BLaER1 treated with 17β-estradiol and CSF1 and Interleukin-3, amounts not matched to agents 10 nM and 100 nM (cell line): ENCODE results near the gene KRT76.

ENCODE experiments used
- H3K27ac ChIP-seq, 11 experiments: shearing (Covaris generic); formaldehyde crosslinking; 2 replicates each; pipeline ENCODE4 v1.8.1; 2022
- H3K27me3 ChIP-seq, 11 experiments: shearing (Covaris generic); formaldehyde crosslinking; 2 replicates each; pipeline ENCODE4 v1.8.1; 2022
- H3K36me3 ChIP-seq, 11 experiments: shearing (Covaris generic); formaldehyde crosslinking; 2 replicates each; pipeline ENCODE4 v1.8.1; 2022
- H3K4me1 ChIP-seq, 10 experiments: shearing (Covaris generic); formaldehyde crosslinking; 2 replicates each; pipeline ENCODE4 v1.8.1; 2022
- H3K4me2 ChIP-seq, 11 experiments: shearing (Covaris generic); formaldehyde crosslinking; 2 replicates each; pipeline ENCODE4 v1.8.1; 2022
- H3K4me3 ChIP-seq, 10 experiments: shearing (Covaris generic); formaldehyde crosslinking; 2 replicates each; pipeline ENCODE4 v1.8.1; 2022
- H3K9ac ChIP-seq, 11 experiments: shearing (Covaris generic); formaldehyde crosslinking; 2 replicates each; pipeline ENCODE4 v1.8.1; 2022
- H3K9me3 ChIP-seq, 11 experiments: shearing (Covaris generic); formaldehyde crosslinking; replicated peaks in 1 of 11; 2 replicates each; pipeline ENCODE4 v1.8.1; 2022
- H4K20me1 ChIP-seq, 11 experiments: shearing (Covaris generic); formaldehyde crosslinking; 2 replicates each; pipeline ENCODE4 v1.8.1; 2022
- Cebpa-rat ChIP-seq, 11 experiments: shearing (Covaris generic); IDR thresholded peaks; 2 replicates each; pipeline ENCODE4 v1.8.1; 2022

Gene KRT76

GRCh38 chr12:52740584-52740983 lies 36.6 kb downstream of the KRT76 start:
- Histone ChIP-seq H3K27ac (no peak overlapping the region), H3K27me3 (no peaks in the 10 kb centered on the region), H3K4me1 (0 out of 20 replicates have a peak, but pooled peaks cover 0 to 4% (median 0%) of the 10 kb centered on the region in 10 experiments), H3K4me2 (no peak overlapping the region), H4K20me1 (peaks cover 0 to 12% (median 0%) of the 10 kb centered on the region in 11 experiments; a peak in 6 of 22 replicates), H3K36me3 (no peaks in the 10 kb centered on the region), H3K9ac (no peak overlapping the region), H3K4me3 (no peak overlapping the region), H3K9me3 (no peaks in the 10 kb centered on the region)
- no peak for TF ChIP-seq Cebpa-rat (IDR thresholded peaks at IDR 0.05)

DNA sequence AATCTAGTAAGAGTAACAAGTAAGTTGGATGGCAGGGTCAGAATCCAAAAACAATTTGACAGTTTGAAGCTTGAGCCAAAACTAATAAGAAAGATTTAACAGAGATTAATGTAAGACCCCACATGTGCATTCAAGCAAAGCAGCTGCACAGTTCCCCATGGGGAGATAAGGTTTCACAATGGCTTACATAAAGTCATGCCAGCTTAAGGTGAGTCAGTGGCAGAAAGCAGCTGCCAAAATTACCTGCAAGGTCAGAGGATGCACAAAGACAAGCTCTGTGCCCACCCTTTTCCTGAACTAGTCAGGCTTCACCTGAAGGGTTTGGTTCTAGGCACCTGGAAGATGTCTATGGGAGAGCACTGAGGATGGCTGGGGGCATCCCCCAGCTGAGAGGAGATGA lies 37.2 kb downstream of the KRT76 start:
- no peak overlapping the region for H3K4me2 ChIP-seq
- no peaks in the 10 kb centered on the region for H3K27me3 ChIP-seq
- no peak overlapping the region for H3K9ac ChIP-seq
- no peak overlapping the region for H3K27ac ChIP-seq
- peaks cover 0 to 12% (median 0%) of the 10 kb centered on the region in 11 experiments; a peak in 6 of 22 replicates for H4K20me1 ChIP-seq
- no peak overlapping the region for H3K4me3 ChIP-seq
- H3K36me3 ChIP-seq: no peaks in the 10 kb centered on the region
- TF ChIP-seq Cebpa-rat (IDR thresholded peaks at IDR 0.05): no peak
- no peaks in the 10 kb centered on the region for H3K9me3 ChIP-seq
- H3K4me1 ChIP-seq: 0 out of 20 replicates have a peak, but pooled peaks cover 0 to 4% (median 0%) of the 10 kb centered on the region in 10 experiments

DNA sequence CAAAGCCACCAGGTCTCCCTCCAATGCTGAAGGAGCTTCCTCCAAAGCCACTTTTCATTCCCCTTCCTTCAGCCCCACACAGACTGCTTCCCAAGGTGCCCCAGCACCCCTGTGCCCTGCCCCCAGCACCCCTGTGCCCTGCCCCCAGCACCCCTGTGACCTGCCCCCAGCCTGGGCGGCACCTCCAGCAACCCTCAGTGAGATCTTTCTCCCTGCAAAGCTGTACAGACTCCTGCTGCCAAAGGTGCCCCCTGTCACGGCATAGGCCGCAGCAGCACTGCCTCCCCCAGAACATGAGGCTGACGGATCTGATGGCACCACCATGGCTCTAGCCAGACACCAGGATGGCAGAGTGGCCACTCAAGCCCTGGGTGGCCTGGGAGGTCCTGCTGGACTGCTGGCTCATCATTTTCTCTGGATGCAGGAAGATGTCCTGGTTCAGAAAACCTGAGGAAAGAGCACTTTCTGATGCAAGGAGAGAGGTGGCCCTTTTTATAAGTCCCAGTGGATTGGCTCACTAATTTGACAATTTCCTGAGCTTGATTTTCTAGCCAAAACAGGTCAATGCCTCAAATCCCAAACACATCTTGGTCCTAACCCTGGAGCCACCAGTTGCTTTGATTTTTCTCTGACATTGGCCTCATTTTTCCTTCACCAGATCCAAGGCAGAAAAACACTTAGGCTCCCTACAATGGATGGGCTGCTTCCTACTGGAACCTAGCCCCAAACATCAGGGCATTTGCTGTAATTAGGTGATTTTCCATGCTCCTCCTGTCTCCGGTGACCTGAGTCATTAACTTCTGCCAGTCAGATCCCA lies 41.1 kb downstream of the KRT76 start:
- H3K9me3 ChIP-seq: no peaks in the 10 kb centered on the region
- H3K4me3 ChIP-seq: no peak overlapping the region
- no peaks in the 10 kb centered on the region for H3K27me3 ChIP-seq
- H3K4me2 ChIP-seq: no peak overlapping the region
- 0 out of 20 replicates have a peak, but pooled peaks cover 0 to 4% (median 0%) of the 10 kb centered on the region in 10 experiments for H3K4me1 ChIP-seq
- no peak for TF ChIP-seq Cebpa-rat (IDR thresholded peaks at IDR 0.05)
- no peaks in the 10 kb centered on the region for H4K20me1 ChIP-seq
- no peak overlapping the region for H3K9ac ChIP-seq
- no peaks in the 10 kb centered on the region for H3K36me3 ChIP-seq
- no peak overlapping the region for H3K27ac ChIP-seq

DNA sequence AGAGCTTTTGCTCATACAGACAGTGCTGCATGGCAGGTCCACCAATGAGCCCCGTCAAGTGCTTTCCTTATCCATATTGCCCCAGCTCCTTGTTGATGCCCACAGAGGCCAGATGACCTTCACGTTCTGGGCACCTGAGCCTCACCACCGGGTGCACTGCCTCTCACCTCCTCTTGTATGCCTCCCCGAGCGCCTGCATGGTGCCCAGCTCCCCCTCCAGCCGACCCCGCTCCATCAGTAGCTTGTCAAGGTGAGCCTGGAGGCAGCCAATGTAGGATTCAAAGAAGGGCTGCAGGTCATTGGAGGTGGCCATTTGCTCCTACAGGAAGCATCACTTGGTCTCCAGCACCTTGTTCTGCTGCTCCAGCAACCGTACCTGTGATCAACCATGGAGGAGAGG lies 42.0 kb downstream of the KRT76 start:
- Histone ChIP-seq H3K27ac (no peak overlapping the region), H3K4me3 (no peak overlapping the region), H4K20me1 (no peaks in the 10 kb centered on the region), H3K27me3 (no peaks in the 10 kb centered on the region), H3K4me1 (0 out of 20 replicates have a peak, but pooled peaks cover 0 to 3% (median 0%) of the 10 kb centered on the region in 10 experiments), H3K4me2 (no peak overlapping the region), H3K36me3 (no peaks in the 10 kb centered on the region), H3K9ac (no peak overlapping the region), H3K9me3 (no peaks in the 10 kb centered on the region)
- TF ChIP-seq Cebpa-rat (IDR thresholded peaks at IDR 0.05): no peak

GRCh38 chr12:52730793-52731192 lies 46.4 kb downstream of the KRT76 start:
- no peak for TF ChIP-seq Cebpa-rat (IDR thresholded peaks at IDR 0.05)
- H4K20me1 ChIP-seq: no peaks in the 10 kb centered on the region
- no peaks in the 10 kb centered on the region for H3K36me3 ChIP-seq
- H3K9ac ChIP-seq: no peak overlapping the region
- H3K9me3 ChIP-seq: no peaks in the 10 kb centered on the region
- H3K27ac ChIP-seq: no peak overlapping the region
- H3K27me3 ChIP-seq: no peaks in the 10 kb centered on the region
- H3K4me3 ChIP-seq: no peak overlapping the region
- H3K4me1 ChIP-seq: no peaks in the 10 kb centered on the region
- no peak overlapping the region for H3K4me2 ChIP-seq

DNA sequence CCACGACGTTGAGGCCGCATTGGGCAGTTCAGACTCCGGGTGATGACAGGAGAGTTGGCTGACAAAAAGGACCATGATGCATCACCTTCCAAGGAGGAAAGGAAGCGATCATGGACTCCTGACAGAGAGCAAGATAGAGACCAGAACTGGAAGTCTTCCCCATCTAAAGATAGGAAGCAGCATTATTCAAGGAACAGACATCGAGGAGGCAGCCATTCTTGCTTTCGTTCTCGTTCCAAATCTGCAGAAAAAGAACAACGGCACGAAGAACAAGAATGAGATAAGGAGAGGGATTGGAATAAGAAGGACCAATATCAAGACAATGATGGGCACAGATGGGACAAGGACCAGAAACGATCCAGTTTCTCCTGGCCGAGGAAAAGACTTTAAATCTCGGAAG lies 46.8 kb downstream of the KRT76 start:
- H3K9me3 ChIP-seq: no peaks in the 10 kb centered on the region
- no peaks in the 10 kb centered on the region for H3K4me1 ChIP-seq
- no peak overlapping the region for H3K9ac ChIP-seq
- no peaks in the 10 kb centered on the region for H4K20me1 ChIP-seq
- H3K27me3 ChIP-seq: no peaks in the 10 kb centered on the region
- no peak overlapping the region for H3K27ac ChIP-seq
- no peaks in the 10 kb centered on the region for H3K36me3 ChIP-seq
- H3K4me2 ChIP-seq: no peak overlapping the region
- no peak overlapping the region for H3K4me3 ChIP-seq
- no peak for TF ChIP-seq Cebpa-rat (IDR thresholded peaks at IDR 0.05)

DNA sequence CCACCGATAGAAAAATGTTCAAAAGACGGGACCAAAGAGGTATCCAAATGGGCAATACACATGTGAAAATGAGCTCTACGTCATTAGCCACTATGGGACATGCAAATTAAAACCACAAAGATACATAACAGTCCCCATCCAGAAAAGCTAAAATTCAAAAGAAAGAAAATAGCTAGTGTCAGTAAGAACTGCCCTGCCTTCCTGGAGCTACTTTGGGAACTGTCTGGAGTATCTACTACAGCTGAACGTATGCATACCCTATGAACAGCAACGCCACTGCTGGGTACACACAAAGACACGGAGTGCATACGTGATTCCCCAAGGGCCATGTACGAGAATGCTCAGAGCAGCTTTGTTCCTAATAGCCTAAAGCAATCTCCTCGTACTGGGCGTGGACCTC lies 48.0 kb downstream of the KRT76 start:
- Histone ChIP-seq H3K4me2 (no peak overlapping the region), H3K9ac (no peak overlapping the region), H4K20me1 (no peaks in the 10 kb centered on the region), H3K27me3 (no peaks in the 10 kb centered on the region), H3K9me3 (no peaks in the 10 kb centered on the region), H3K4me1 (no peaks in the 10 kb centered on the region), H3K27ac (no peak overlapping the region), H3K36me3 (no peaks in the 10 kb centered on the region), H3K4me3 (no peak overlapping the region)
- TF ChIP-seq Cebpa-rat (IDR thresholded peaks at IDR 0.05): no peak

DNA sequence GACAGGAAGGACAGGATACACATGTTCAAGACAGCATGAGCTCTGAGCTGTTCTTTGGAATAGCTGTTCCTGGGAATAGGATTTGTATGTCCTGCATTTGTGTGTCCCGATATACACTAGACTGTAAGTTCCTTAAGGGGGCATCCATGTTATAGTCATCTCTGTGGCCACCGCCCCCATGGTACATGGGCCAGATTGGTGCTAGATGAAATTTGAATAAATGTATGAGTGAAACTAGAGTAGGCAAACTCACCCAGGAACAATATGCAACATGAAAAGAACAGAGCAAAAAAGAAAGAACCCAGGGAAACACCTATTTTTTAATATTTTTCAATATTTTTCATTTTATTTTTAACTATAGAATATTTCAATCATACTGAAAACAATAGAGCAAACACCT lies 48.8 kb downstream of the KRT76 start:
- Histone ChIP-seq H3K27me3 (no peaks in the 10 kb centered on the region), H4K20me1 (no peaks in the 10 kb centered on the region), H3K9me3 (no peaks in the 10 kb centered on the region), H3K4me3 (no peak overlapping the region), H3K9ac (no peak overlapping the region), H3K27ac (no peak overlapping the region), H3K36me3 (no peaks in the 10 kb centered on the region), H3K4me1 (no peaks in the 10 kb centered on the region), H3K4me2 (no peak overlapping the region)
- no peak for TF ChIP-seq Cebpa-rat (IDR thresholded peaks at IDR 0.05)

DNA sequence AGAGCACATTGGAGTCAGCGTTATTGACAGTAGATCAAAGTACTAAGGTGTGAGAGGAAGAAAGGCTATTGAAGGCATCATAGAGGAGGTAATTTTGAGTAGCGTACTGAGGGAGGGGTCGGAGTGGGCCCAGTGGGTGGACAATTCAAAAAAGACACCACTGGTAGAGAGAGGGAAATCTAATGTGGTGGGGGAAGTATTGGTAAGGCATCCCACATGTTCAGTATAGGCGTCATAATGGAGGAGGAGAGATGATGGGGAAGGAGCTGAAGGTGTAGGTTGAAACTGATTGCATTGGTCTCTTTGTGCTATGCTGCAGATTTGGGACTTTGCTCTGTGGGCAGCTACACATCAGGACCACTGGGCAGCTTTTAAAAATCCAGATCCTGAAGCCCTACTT lies 50.1 kb downstream of the KRT76 start:
- H3K36me3 ChIP-seq: no peaks in the 10 kb centered on the region
- no peak overlapping the region for H3K4me3 ChIP-seq
- H3K27ac ChIP-seq: no peak overlapping the region
- H3K27me3 ChIP-seq: no peaks in the 10 kb centered on the region
- no peak for TF ChIP-seq Cebpa-rat (IDR thresholded peaks at IDR 0.05)
- H3K9me3 ChIP-seq: no peaks in the 10 kb centered on the region
- H3K4me1 ChIP-seq: no peaks in the 10 kb centered on the region
- H3K4me2 ChIP-seq: no peak overlapping the region
- H3K9ac ChIP-seq: no peak overlapping the region
- no peaks in the 10 kb centered on the region for H4K20me1 ChIP-seq

- H3K9ac ChIP-seq: no peak overlapping the region
- no peak overlapping the region for H3K4me3 ChIP-seq
- no peaks in the 10 kb centered on the region for H3K4me1 ChIP-seq
- H3K4me2 ChIP-seq: no peak overlapping the region
- no peak overlapping the region for H3K27ac ChIP-seq
- no peaks in the 10 kb centered on the region for H3K9me3 ChIP-seq
- no peak for TF ChIP-seq Cebpa-rat (IDR thresholded peaks at IDR 0.05)
- H4K20me1 ChIP-seq: no peaks in the 10 kb centered on the region
- no peaks in the 10 kb centered on the region for H3K36me3 ChIP-seq
- H3K27me3 ChIP-seq: no peaks in the 10 kb centered on the region
Observed at GRCh38 chr12:52726451-52726850, 50.7 kb downstream of the KRT76 start.
